ENCODE data around the gene OPCML.

OPCML gene

GRCh38 chr11:133541021-133541719 is 8.9 kb upstream of the OPCML start:
- no peak for DNase-seq (ENCODE audit: low read depth in 1 of 2, low spot score in 1 of 2)

GRCh38 chr11:133536198-133536597 is 3.9 kb upstream of the OPCML start:
- no peak for DNase-seq (ENCODE audit: low read depth in 1 of 2, low spot score in 1 of 2)

DNA sequence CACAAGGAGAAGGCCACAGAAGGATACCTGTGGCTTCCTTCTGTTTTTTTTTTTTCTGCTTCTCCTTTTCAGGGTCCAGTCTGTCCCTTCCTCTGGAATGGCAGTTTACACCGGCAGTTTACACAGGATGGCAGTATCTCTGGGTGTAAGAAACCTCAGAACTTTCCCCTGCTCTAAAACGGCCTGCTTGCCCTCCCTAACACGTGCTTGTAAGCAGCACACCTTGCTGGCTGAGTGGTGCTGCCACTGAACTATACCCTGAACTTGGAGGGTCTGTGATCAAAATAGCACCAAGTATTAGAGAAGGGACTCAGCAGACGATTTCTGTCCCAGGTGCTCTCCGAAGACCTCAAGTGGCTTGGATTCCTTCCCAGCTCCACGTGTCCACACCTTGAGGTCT is 904 bp upstream of the OPCML start:
- DNase-seq (ENCODE audit: low read depth in 1 of 2, low spot score in 1 of 2) = no peak

GRCh38 chr11:133531458-133531857 is 843 bp downstream of the OPCML start:
- no peak for DNase-seq (ENCODE audit: low read depth in 1 of 2, low spot score in 1 of 2)

GRCh38 chr11:133530501-133530835 is 1.8 kb downstream of the OPCML start:
- no peak for DNase-seq (ENCODE audit: low read depth in 1 of 2, low spot score in 1 of 2)

DNA sequence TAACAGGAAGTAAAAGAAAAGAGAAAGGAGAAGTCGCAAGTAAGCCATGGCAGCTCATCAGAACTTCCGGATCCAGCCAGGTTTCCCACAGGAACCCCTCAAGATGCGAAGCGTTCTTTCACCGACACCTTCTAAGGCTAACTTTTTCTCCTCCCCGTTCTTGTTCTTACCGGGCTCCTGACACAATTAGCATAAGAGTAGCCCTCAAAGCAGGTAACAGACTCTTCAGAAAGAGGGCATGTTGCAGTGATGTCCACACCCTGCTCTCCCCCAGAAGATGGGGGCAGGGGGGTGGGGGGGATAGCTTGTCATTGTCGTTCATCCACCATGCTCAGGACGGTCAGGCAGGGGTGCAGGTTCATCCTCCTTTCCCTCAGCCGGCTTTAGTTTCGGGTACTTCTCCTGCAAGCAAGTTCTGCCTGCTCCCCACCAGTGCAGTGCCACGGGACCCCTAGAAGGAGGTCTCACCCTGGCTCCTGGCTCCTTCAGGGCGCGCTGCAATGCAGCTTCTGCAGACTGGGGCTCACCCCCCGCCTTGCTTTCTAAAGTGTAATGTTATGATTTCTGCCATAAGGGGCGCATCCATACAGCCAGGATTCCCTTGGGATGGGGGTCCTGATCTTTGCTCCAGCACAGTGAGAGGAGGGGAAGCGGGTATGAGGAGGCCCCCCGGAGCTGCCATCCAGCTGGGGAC is 2.3 kb downstream of the OPCML start:
- DNase-seq (ENCODE audit: low read depth in 1 of 2, low spot score in 1 of 2) = no peak

DNA sequence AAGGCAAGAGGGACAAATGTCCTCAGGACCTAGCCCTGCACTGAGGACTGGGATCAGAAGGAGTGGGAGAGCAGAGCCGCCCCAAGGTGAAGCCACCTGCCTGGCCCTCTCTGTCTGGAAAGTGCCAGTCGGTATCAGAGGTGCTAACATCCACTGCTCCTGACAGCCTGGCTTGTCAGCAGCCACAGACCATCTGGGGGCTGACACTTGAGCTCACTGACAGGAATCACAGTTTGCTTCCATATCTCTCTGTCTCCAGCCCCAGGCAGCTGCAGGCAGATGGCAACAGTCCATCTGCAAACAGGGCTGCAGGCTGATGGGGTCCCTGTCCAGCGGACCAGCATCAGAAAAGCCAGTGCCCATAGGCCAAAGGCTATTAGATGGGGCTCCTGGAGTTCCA is 5.5 kb downstream of the OPCML start:
- DNase-seq (ENCODE audit: low read depth in 1 of 2, low spot score in 1 of 2) = no peak

DNA sequence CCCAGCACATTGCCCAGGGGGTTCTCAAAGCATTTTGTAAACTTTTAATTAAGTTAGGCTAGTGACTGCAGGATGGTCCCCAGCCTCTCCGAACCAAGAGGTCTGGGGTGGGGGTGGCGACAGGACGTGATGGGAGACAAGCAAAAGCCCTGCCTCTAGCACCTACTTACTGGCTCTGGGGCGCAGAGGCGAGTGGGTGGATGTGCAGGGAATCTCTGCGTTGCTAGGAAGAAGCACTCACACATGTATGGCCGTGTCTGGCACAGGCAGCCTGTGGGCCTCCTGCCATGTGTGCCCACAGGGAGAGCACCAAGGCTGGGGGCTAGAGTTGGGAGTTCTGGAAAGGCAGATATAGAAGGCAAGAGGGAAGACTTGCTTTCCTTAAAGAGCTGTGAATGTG is 6.3 kb downstream of the OPCML start:
- no peak for DNase-seq (ENCODE audit: low read depth in 1 of 2, low spot score in 1 of 2)

GRCh38 chr11:133524488-133524887 is 7.8 kb downstream of the OPCML start:
- DNase-seq (ENCODE audit: low read depth in 1 of 2, low spot score in 1 of 2) = no peak

- DNase-seq (ENCODE audit: low read depth in 1 of 2, low spot score in 1 of 2) = no peak
Measured at GRCh38 chr11:133522344-133522743, 10.0 kb downstream of the OPCML start.

GRCh38 chr11:133521502-133521901 is 10.8 kb downstream of the OPCML start:
- no peak for DNase-seq (ENCODE audit: low read depth in 1 of 2, low spot score in 1 of 2)

DNA sequence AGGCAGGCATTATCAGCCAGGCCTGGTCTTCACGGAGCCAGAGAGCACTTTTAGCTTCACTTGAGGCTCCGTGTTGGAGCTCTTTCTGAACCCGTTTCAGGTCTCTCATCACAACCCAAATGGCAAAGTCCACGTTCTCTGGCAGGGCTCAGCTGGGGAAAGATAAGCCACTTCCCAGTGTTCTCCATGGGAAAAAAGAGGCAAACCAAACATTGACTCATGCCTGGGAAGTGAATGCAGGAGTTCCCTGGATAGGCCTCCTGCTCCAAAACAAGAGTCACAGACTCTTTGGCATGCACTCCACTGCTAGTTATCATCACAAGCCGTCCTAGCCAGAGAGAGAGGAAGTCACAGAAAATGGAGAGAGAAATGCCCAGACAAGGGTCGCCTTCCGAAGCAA is 11.6 kb downstream of the OPCML start:
- DNase-seq (ENCODE audit: low read depth in 1 of 2, low spot score in 1 of 2) = no peak

DNA sequence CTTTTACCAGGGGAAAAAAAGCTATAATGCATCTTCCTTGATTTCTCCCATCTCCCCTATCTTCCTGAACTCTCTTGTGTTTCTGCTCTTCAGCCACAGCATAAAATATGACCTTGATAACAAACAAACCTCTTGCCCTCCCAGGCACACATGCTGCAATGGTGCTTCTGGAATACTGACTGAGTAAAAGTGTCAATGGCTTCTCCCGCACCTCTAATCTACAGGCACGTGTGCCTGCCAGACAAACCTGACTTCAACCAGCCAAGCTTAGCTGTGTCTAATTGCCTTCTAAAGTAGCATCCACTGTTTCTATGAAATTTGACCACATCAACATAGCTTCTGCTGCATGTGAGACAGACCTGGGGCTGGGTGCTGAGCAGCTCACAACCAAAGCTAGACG is 12.7 kb downstream of the OPCML start:
- no peak for DNase-seq (ENCODE audit: low read depth in 1 of 2, low spot score in 1 of 2)

DNA sequence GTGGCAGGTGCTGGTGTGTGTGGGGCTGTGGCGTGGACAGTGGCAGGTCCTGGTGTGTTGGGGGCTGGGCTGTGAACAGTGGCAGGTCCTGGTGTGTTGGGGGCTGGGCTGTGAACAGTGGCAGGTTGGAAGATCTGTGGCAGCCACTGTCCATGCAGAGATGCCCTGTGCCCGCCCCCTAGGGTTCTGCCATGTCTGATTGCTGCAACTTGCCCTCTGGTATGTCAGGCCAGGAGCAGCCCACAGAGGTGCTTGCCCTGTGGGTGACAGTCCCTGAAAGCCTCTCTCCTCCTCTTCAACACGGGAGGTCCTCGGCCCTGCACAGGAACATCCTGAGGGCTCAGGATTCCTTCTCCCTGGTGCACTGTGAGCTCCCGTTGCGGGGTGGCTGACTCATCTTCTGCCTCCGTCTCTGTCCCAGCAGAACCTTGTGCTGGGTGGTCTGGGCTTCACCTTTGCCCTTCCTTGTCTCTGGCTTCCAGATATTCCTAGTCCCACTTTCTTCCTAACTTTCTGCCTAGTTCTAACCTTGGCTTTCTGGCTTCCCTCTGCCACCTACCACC is 13.5 kb downstream of the OPCML start:
- DNase-seq (ENCODE audit: low read depth in 1 of 2, low spot score in 1 of 2) = no peak

- DNase-seq (ENCODE audit: low read depth in 1 of 2, low spot score in 1 of 2) = no peak
Measured at GRCh38 chr11:133516845-133517244, 15.5 kb downstream of the OPCML start.

DNA sequence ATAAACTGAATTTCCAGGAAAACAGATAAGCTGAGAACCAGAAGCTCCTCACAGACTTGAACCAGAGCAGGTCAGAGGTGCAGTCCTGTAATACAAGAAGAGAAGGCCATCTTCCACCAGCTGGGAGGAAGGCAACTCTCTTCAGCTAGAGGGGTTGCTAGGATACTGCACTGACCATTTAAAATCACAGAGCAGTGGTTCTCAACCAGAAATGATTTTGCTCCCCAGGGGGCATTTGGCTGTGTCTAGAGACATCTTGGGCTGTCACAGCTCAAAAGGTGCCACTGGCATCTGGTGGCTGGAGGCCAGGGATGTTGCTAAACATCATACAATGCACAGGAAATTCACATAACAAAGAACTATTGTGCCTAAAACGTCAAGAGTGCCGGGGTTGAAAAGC is 17.2 kb downstream of the OPCML start:
- no peak for DNase-seq (ENCODE audit: low read depth in 1 of 2, low spot score in 1 of 2)

DNA sequence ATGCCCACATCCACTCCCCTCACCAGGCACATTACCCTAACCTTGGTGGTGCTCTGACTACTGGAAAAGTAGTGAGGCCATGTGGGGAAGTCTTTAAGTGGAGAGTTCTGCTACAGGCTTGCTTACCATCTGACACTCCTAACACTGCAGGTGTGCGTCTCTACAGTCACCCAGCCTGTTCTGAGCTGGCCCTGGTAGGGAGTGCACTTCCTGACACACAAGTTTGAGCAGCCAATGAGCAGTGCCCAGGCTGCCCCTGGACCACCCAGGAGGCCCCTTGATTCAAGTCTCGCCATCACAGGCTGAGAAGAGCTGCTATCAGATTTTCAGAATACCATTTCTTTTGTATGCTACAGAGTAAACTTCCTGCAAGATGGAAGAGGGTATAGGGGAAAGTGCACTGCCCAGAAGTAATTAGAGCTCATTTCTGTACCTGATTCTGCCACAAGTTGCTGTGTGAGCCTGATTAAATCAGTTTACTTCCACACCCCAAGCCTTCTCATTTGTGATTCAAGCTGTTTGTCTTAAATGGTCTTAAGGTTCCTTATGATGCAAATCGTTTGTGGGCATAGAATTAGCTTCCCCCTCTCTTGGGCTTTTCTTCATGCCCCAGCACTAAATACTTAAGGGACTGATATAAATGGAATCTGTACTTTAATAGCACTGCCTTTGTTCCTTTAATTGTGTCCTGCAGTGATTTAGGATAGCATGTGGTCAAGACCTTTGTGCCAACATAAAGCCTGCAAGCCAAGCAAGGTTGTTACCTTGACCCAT is 22.2 kb downstream of the OPCML start:
- DNase-seq (ENCODE audit: low read depth in 1 of 2, low spot score in 1 of 2) = no peak

DNA sequence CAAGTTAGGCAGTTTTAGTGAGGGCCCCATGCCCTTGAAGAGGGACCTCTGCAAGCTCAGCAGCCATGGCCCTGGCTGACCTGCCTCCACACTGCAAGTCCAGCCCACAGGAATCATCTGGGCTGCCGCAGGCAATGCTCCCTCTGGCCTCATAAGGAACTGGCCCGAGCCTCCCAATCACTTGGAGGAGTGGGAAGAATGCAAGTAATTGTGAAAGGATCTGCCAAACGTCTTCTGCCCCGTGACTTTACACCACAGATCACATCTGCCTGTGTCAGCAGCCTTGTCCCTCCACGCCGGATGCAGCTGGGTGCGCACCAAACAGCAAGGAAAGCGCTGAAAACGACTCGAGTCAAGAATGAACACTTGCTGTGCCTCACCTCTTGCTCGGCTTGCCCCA is 23.8 kb downstream of the OPCML start:
- DNase-seq (ENCODE audit: low read depth in 1 of 2, low spot score in 1 of 2) = no peak

DNA sequence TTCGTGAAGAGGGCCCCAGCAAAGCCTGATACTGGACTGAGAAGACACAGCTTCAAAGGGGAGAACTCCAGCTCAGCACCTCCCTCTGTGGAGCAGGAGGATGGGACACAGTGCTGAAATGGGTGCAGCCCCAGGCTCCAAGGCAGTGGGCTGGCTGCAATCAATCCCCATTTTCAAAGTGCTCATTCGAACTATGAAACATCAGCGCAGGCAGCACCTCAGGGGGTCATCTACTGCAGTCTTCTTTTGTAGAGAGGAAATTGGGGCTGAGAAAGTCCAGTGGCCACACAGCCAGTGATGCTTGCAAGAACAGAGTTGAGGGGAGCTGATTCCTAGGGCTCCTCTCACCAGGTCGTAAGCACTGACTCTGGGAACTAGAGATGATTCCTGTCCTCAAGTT is 25.1 kb downstream of the OPCML start:
- DNase-seq (ENCODE audit: low read depth in 1 of 2, low spot score in 1 of 2) = no peak

- no peak for DNase-seq (ENCODE audit: low read depth in 1 of 2, low spot score in 1 of 2)
Measured at GRCh38 chr11:133506551-133507094, 25.7 kb downstream of the OPCML start.

GRCh38 chr11:133506023-133506422 is 26.3 kb downstream of the OPCML start:
- DNase-seq (ENCODE audit: low read depth in 1 of 2, low spot score in 1 of 2) = no peak

- DNase-seq (ENCODE audit: low read depth in 1 of 2, low spot score in 1 of 2) = no peak
Measured at GRCh38 chr11:133504906-133505305, 27.4 kb downstream of the OPCML start.
